GM20431 (cell line): ENCODE measurements around the gene SLC1A2.

ENCODE experiments used
- in situ Hi-C: fragments of 300-500 bp; cut with MseI, MboI; formaldehyde crosslinking; loops from one replicate; pipeline ENCODE4 v1.15.0; 2020; ENCODE audit warnings: low sequenced_read_pairs; ENCODE audit not compliant: unreplicated experiment

SLC1A2 gene

DNA sequence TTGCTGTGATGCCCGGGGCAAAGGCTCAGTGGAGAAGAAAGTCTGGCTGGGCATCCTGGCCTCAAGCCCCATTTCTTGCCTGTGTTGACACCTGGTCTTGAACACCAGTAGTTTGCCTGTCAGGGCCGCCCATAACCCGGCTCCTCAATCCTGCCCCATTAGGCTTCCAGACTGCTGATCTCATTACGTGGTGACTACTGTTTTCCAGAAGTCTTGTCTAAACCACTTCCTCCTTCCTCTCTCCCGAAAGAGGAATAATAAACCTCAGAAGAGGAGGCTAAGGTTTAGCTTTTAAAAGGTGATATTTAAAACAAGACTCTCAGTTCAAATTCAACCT, 182.7 kb downstream of the SLC1A2 start:
- in situ Hi-C loops = loop anchor here (25.0 kb wide), 1 partner anchor 249 kb away; no protein-coding TSS in a partner anchor

DNA sequence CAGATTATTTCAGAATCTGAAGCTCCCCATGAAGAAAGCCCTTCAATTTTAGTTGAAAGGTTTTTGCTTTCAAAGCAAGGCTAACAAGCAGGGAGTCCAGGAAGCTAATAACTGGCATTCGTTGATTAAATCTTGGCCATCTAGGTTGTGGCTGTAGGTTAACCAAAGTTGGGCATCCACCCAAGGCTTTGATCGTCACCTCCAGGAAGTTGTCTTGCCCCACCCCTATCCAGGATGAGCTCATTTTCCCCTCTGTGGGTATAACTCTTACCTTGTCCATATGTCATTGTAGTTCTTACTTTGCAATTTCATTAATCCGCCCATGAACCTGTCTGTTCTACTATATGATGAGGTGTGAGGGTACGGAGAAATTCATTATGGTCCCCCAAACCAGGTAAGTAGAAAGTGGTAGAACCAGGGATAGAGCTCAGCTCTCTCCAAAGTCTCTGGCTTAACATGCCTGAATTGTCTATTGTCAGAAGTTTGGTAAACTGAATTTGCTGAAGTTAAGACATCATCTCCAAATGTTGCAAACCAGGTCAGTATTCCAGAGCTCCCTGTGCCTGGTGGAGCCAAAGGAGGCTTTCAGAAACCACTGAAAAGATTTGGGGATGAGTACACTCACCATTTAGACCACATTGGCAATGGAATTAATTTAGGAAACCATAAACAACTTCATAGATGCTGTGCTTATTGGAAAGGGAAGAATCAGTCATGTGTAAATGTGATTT, 183.3 kb downstream of the SLC1A2 start:
- in situ Hi-C loops = loop anchor here (25.0 kb wide), 1 partner anchor 249 kb away; no protein-coding TSS in a partner anchor

DNA sequence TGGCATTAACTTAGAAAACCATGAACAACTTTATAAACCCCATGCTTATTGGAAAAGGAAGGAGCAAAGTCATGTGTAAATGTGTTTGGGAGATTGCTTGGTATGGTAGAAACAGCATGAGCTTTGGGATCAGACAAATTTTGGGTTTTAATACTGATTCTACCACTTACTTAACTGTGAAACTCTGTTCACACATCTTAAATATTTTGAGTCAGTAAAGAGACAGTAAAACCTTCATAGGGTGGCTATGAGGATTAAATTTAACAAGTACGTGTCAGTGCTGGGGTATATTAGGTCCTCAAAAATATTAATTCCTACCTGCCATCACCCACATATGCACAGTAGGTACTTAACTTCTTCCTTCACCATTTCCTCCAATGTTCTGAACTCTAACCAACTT, 183.9 kb downstream of the SLC1A2 start:
- in situ Hi-C loops = loop anchor here (25.0 kb wide), 1 partner anchor 248 kb away; no protein-coding TSS in a partner anchor

DNA sequence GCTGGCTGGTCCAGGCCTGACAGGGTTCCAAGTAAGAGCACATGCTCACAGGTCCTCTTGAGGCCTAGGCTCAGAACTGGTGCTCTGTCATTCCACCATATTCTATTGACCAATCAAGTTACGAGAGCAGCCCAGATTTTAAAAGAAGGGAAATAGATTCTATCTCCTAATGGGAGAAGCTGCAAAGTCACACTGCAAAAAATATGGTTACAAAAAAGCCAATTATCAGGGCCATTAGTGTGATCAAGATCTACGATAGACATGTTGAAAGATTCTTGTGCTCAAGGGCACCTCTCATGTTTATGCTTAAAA, 184.2 kb downstream of the SLC1A2 start:
- in situ Hi-C loops = loop anchor here (25.0 kb wide), 1 partner anchor 248 kb away; no protein-coding TSS in a partner anchor

DNA sequence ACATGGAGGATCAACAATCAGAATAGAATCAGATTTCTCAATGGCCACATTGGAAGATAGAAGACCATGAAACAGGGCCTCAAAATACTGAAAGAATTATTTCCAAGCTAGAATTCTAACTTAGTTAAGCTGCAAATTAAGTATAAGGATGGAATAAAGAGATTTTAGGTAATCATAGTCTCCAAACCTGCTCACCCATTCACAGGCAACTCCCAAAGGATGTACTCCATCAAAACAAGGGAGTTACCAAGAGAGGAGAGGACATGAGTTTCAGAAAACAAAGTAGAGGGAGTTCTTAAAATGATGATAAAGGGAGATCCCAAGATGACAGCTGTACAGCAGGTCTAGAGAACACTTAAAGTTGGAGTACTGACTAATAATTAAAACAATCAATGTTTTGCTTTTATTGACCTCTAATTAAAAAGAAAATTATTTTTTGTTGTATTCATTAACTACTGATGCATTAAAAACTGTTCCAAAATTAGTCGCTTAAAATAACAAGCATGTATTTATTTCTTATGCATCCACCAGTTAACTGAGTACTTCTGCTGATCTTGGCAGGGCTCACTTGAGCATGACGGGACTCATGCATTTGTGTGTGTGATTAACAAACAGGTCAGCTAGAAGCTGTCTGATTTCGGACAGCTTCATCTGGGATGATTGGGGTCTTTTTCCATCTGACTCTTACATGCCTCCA, 184.8 kb downstream of the SLC1A2 start:
- in situ Hi-C loops = loop anchor here (25.0 kb wide), 1 partner anchor 247 kb away; no protein-coding TSS in a partner anchor

DNA sequence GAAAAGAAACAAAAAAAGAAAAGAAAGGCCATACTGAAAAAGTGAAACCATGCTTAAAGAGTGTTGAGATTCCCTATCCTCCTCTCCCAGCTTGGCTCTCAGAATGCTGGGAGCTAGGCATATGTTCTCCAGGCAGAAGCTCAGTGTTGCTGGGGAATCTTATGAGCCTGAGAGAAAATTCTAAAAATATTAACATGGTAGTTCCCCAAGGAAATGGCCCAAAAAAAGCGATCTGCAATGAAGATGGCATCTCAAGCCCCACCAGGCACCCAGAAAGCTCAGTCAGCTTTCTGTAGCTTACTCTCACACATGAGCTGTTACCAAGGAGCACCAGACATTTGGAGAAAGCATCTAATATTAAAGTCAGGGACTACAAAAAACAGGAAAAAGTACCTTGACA, 185.8 kb downstream of the SLC1A2 start:
- in situ Hi-C loops = loop anchor here (25.0 kb wide), 1 partner anchor 246 kb away; no protein-coding TSS in a partner anchor

DNA sequence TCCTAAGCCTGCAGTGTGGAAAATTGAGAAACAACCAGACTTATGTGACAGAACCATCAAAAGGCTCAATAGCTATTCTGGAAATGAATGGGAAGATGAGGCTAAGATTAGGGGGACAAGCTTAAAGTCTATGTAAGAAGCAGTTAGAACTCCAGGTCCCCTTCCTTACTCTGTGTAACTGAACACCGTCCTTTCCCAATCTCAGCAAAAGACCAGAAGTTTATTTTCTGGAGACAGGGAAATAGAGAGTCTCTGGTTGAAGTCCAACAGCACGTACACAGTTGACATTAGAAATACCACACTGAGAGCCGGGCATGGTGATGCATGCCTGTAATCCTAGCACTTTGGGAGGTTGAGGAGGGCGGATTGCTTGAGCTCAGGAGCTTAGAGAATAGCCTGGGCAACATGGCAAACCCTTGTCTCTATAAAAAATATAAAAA, 186.4 kb downstream of the SLC1A2 start:
- in situ Hi-C loops = loop anchor here (25.0 kb wide), 1 partner anchor 246 kb away; no protein-coding TSS in a partner anchor

DNA sequence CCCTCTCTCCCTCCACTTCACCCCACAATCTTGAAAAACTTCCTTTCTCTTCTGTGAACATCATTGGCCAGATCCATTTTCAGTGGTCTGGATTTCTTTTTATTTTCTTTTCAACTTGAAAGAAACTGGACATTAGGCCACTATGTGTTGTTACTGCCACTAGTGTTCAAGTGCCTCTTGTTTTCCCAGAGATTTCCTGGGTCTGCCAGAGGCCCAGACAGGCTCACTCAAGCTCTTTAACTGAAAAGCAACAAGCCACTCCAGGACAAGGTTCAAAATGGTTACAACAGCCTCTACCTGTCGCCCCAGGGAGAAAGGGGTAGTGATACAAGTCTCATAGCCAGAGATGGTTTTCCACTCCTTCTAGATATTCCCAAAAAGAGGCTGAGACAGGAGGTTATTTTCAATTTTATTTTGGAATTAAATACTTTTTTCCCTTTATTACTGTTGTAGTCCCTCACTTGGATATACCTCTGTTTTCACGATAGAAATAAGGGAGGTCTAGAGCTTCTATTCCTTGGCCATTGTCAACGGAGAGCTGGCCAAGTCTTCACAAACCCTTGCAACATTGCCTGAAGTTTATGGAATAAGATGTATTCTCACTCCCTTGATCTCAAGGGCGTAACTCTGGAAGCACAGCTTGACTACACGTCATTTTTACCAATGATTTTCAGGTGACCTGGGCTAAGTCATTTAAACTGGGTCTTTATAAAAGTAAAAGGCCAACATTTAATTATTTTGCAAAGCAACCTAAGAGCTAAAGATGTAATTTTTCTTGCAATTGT, 188.1 kb downstream of the SLC1A2 start:
- in situ Hi-C loops = loop anchor here (25.0 kb wide), 1 partner anchor 244 kb away; no protein-coding TSS in a partner anchor

DNA sequence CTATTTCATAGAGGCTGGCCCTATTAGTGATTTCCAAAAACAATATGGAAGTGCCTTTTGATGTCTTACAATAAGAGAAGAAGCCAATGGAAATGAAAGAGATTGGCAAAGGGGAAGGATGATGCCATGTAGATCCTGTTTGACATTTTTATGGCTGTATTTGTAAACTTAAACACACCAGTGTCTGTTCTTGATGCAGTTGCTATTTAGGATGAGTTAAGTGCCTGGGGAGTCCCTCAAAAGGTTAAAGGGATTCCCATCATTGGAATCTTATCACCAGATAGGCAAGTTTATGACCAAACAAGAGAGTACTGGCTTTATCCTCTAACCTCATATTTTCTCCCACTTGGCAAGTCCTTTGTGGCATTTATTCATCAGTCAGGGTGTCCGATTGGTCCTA, 189.0 kb downstream of the SLC1A2 start:
- in situ Hi-C loops = loop anchor here (25.0 kb wide), 1 partner anchor 243 kb away; no protein-coding TSS in a partner anchor

DNA sequence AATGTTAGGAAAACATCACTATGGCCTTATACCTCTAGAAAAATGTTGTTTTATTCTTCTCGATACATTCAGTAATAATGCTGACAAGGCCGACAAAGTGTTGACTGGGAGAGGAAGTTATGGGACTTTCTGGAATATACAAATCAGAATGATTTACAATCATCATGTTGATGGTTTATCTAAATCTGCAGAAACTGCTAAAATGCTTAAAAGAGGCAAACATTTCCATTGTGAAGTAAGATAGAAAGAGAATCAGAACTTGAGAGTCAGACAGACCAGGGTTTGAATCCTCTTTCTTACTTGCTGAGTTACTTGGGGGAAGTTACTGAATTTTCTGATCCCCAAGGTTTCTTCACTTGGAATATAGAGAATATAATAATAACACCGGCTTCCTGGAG, 191.0 kb downstream of the SLC1A2 start:
- in situ Hi-C loops = loop anchor here (25.0 kb wide), 1 partner anchor 241 kb away; no protein-coding TSS in a partner anchor

DNA sequence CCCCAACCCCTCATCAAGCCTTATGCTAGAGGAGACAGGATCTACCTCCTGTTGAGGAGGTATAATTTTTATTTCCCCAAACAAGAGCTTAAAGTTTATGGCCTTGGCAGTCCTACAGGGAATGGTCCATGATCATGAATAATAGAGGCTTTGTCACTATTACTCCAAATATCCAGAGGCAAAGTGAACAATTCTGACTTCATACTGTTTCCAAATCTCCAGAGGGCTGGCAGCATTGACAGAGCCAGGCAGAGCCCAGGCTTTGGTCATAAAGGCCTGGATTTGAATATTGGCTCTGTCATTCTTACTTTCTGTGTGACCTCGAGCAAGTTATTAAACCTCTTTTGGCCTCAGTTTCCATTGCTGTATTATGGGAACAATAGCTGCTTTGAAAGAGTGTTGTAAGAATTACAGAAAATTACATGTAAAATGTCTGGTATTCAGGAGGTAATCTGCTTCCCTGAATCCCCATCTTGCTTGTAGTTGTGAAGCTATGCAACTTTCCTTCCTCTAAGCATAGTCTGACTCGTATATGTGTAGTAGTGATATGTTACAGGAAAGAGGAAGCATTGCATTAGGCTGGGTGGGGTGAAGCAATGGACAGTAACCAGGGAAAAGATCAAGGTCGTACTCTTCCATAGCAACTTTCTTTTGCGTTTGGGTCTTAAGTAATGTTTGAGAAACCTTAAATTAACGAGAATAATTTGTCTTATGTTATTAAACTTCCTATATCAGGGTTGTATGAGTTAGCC, 191.6 kb downstream of the SLC1A2 start:
- in situ Hi-C loops = loop anchor here (25.0 kb wide), 1 partner anchor 240 kb away; no protein-coding TSS in a partner anchor

DNA sequence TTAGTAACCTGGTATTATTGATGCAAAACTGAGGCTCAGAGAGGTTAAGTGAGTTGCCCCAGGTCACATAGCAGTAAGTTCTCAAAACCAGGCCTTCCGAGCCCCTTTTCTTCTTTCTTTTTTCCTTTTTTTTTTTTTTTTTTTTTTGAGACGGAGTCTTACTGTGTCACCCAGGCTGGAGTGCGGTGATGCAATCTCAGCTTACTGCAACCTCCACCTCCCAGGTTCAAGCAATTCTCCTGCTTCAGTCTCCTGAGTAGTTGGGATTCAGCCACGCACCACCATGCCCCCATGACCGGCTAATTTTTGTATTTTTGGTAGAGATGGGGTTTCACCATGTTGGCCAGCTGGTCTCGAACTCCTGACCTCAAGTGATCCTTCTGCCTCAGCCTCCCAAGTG, 192.6 kb downstream of the SLC1A2 start:
- in situ Hi-C loops = loop anchor here (25.0 kb wide), 1 partner anchor 239 kb away; no protein-coding TSS in a partner anchor

DNA sequence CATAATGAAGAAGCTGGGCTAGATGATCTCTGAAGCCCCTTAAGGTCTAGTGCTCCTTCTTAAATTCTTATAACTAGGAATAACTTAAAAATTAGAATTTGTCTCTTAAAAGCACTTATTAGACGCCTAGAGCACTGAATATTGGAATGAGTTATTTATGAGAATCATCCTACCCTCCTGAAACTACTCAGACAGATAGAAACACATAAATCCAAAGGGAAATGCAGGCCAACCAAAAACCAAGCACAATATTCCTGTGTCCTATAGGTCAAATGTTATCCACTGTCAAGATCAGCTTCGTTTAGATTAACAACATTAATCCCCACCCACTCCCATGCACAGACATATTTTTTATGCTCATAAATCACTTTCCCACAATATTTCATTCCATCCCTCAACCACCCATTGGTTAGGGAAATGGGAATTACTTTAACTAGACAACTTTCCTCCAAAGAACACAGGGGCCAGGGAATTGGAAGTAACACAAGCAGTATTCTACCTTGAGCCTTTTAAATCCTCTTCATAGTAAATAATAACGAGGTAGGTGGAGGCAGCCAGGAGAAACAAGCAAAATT, 193.3 kb downstream of the SLC1A2 start:
- in situ Hi-C loops = loop anchor here (25.0 kb wide), 1 partner anchor 239 kb away; no protein-coding TSS in a partner anchor

DNA sequence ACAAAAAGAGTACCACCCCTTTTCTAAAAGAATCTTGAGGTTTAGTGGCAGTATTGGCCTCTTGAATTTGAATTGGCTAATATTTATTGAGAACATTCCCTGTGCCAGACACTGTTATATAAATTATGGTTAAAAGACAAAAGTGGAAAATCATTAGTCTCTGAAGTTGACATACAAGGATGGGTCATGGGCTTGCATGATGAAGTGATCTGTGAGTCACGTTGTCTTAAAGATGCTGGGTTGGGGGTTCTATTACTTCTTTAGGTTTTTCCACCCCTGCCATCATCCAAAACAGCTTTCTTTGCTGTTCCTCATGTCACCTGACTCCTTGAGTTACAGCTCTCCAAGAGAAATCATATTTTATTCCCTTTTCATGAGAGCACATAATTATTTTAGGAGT, 195.4 kb downstream of the SLC1A2 start:
- in situ Hi-C loops = no loop called here

DNA sequence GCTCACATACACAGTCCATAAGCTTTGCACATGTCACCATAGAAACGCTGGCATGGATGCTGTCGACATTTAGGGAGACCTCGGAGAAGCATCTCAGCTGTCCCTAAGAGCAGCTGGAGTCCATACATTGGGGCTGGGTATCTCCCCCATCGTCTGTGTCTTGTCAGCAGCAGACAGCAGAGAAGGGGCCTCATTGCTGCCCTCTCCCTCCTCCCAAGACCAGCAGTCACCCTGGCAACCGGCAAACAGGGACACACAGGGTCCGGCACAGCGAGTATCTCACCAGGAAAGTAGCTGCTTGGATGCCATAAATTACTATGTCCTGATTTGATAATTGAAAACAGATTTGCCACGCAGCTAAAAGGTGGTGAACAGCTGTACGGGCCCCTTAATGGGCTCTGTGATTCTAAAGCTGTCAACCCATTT, 196.0 kb downstream of the SLC1A2 start:
- in situ Hi-C loops = no loop called here

DNA sequence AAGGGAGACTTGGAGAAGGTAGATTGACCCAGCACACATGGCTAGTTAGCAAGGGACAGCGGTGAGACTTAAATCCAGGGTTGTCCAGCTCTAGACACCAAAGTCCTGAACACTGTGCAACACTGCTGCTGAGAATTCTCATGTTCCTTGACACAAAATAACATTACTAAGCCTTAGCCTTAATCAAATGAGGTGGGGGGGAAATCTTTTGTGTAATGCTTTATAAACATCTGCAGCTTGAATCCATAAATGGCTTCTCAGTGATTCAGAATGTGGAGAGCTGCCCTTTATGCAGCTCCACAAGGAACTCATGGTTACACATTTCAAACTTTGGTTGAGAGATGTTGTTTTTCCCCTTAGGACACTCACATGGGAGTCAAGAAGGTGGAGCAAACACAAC, 200.4 kb downstream of the SLC1A2 start:
- in situ Hi-C loops = no loop called here

DNA sequence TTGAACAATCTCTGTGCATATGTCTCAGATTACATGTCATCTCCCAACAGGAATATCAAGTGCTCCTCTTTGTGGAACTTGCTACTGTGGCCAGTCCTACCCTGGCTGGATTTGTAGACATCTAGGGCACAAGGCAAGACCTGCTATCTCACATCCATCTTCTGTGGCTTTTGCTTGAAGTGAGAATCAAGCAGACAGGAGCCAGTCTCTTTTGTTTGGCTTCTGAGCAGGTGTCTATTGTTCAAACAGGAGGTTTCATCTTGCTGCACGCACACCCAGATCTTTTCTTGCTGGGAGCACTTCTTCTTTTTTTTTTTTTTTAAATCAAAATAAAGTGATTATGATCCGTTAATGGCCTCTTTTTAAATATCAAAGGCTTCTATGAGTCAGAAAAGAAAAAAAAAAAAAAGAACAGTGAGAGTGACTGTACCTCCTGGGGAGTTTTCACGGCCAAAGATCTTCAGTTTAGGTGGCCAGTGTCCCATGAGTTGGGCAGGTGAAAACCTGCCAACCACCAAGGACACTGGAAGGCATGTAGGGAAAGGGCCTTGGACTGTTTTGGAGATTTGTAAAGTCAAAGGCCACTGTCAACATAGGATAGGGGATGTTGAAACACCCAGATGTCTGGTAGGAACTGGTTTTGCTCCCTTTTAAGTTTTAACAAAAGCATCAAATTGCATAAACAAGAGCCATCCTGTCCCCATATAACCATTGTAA, 202.2 kb downstream of the SLC1A2 start:
- in situ Hi-C loops = no loop called here

DNA sequence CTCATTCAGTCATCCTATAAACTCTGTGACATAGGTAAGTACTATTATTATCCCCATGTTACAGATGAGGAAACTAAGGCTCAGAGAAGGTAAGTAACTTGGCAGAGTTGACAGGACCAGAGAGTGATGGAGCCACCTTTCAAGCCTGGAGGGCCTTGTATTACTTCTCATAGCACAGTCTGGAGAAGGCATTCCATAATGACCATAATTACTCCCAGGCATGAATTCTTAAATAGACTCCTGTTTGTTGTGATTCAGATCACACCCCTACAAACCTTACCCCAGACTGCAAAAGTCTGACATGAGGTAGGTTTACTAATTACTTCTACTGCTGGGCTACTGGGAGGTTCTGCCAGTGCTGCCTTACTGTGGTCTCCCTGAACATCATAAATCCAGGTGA, 203.4 kb downstream of the SLC1A2 start:
- in situ Hi-C loops = no loop called here

DNA sequence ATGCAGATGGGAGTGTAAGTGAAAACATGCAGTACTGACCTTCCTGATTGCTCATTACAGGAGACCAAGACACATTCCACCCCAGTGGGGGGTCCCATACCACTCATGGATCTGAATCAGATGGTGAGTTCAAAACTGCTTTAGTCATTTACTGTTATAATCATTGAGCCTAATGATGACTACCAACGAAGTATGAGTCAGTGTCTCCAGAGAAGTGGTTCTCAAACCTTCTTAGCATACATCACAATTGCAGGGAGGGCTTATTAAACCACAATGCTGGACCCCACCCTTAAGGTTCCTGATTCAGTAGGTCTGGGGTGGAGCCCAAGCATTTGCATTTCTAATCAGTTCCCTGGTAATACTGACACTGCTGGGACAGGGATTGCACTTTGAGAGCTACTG, 204.6 kb downstream of the SLC1A2 start:
- in situ Hi-C loops = no loop called here
